Measurements from ENCODE around the gene SCML2.

- TF ChIP-seq GATA2 (IDR thresholded peaks at IDR 0.05; ENCODE audit: low read depth, low read length): no peak
- no peak for TF ChIP-seq GATA3 (IDR thresholded peaks at IDR 0.05; ENCODE audit: low read depth, low read length)
Measured at GRCh38 chrX:18227458-18227857, 127.0 kb downstream of the SCML2 start.

Measured in SH-SY5Y (cell line).